SK-N-MC (cell line): ENCODE results near the gene PDZRN3.

Experiments
- DNase-seq: peaks from one replicate; pipeline ENCODE4 v3.0.0-alpha.2; 2011; ENCODE audit warnings: low read depth, low spot score
- H3K27ac ChIP-seq: fragments of 200-600 bp; sonication (generic); 2 replicates; pipeline ENCODE4 v1.5.1; 2016; ENCODE audit warnings: mixed run types
- H3K36me3 ChIP-seq: fragments of 200-600 bp; sonication (generic); 2 replicates; pipeline ENCODE4 v1.6.1; 2017; ENCODE audit warnings: antibody characterized with exemption, low read length, mixed read lengths; ENCODE audit not compliant: insufficient read depth
- H3K4me3 ChIP-seq: fragments of 200-600 bp; sonication (generic); 2 replicates; pipeline ENCODE4 v1.5.1; 2016
- H3K9ac ChIP-seq: fragments of 200-600 bp; sonication (generic); 2 replicates; pipeline ENCODE4 v1.8.0; 2017; ENCODE audit warnings: mixed run types, mixed read lengths; ENCODE audit not compliant: insufficient read length
- H3K9me3 ChIP-seq: fragments of 200-600 bp; sonication (generic); 2 replicates; pipeline ENCODE4 v1.6.1; 2017; ENCODE audit warnings: low read depth, mild to moderate bottlenecking, antibody characterized with exemption, low read length, moderate library complexity, mixed read lengths
- EZH2 ChIP-seq: fragments of 200-600 bp; sonication (generic); IDR thresholded peaks from one replicate; pipeline ENCODE4 v1.6.1; 2017; ENCODE audit warnings: antibody characterized with exemption
- FOXP2 ChIP-seq: optimal IDR thresholded peaks from 2 replicates; pipeline ENCODE3; 2011; ENCODE audit warnings: mild to moderate bottlenecking, moderate library complexity; ENCODE audit not compliant: insufficient read depth; ENCODE audit errors: extremely low read length, control extremely low read depth
- POLR2AphosphoS5 ChIP-seq: IDR thresholded peaks from 2 replicates; pipeline ENCODE4 v1.6.1; 2012; ENCODE audit warnings: mild to moderate bottlenecking, low read depth, low read length, borderline replicate concordance

PDZRN3 gene

DNA sequence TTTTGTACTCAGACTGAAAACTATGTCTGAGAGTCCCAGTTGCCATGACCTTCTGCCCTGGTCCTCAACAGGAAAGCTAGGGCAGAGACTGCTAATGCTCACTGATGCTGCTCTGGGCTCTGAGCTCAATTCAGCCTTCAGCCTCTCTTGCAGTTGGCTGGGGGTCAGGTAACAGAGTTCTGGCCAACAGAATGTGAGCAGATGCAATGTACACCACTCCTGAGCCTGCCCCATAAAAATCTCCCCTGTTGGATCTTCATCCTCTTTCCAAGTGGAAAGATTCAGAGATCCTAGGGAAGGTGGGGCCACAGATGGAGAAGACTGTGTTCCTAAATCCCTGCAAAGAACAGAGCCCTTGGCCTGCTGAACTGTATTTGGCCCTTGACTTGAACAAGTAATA, 87.8 kb downstream of the PDZRN3 start:
- no peak for DNase-seq
- Histone ChIP-seq H3K9ac (no peak overlapping the region), H3K4me3 (no peak overlapping the region), H3K36me3 (no peaks in the 10 kb centered on the region), H3K9me3 (no peaks in the 10 kb centered on the region; the same call in 1 of the 2 replicates), H3K27ac (no peak overlapping the region)
- TF ChIP-seq FOXP2, result no peak
- no peak for TF ChIP-seq EZH2
- no peak for TF ChIP-seq POLR2AphosphoS5

DNA sequence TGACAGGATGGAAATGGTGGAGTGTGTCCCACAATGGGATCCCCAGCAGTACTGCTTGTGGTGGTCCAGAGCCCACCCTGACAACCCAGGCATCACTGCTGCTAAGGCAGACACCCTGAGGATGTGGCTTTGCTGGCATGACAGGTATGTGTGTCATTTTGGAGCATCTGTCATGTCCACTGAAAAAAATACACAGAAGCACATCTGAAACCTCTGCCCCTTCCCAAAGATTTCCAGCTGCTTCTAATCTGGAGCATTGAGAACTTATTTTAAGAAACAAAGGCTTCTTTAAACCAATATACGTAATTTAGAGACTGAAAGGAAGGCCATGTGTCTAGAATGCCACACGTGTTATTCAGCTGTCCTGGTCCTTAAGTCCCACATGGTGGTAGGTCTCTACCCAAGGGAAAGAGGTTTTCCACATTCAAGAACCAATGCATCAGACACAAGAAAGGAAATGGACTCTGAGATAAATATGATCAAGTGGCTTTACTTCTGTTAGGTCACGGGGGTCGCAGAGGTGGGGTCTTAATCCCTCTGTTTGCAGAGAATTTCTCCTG, 88.3 kb downstream of the PDZRN3 start:
- no peaks in the 10 kb centered on the region; the same call in 1 of the 2 replicates for H3K9me3 ChIP-seq

DNA sequence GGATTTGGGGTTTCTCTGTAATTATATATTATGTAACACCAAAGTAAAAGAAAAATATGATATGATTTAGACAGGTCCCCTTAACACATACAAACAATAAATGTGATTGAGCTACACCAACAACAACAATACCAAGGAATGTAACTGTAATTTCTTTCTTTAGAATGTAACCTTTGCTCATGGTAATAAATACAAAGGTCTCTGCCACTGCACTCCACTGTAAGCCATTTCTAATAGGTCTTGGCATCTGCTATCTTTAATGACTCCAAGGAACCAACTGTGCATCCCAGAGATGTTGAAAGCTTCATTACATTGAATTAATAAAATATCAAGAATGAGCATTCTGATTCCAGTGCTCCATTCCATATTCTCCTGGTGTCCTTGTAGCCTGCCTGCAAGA, 88.8 kb downstream of the PDZRN3 start:
- no peak overlapping the region for H3K9ac ChIP-seq
- H3K4me3 ChIP-seq, result no peak overlapping the region
- no peak for DNase-seq
- TF ChIP-seq EZH2 (no peak), POLR2AphosphoS5 (no peak), FOXP2 (no peak)
- no peak overlapping the region for H3K27ac ChIP-seq
- H3K9me3 ChIP-seq, result no peaks in the 10 kb centered on the region; the same call in 1 of the 2 replicates
- no peaks in the 10 kb centered on the region for H3K36me3 ChIP-seq

More for the DNA sequence above, 88.3 kb downstream of the PDZRN3 start:
- no peak overlapping the region for H3K27ac ChIP-seq
- no peak overlapping the region for H3K9ac ChIP-seq
- TF ChIP-seq POLR2AphosphoS5 (no peak), EZH2 (no peak), FOXP2 (no peak)
- H3K4me3 ChIP-seq, result no peak overlapping the region
- H3K36me3 ChIP-seq, result no peaks in the 10 kb centered on the region
- DNase-seq, result no peak

DNA sequence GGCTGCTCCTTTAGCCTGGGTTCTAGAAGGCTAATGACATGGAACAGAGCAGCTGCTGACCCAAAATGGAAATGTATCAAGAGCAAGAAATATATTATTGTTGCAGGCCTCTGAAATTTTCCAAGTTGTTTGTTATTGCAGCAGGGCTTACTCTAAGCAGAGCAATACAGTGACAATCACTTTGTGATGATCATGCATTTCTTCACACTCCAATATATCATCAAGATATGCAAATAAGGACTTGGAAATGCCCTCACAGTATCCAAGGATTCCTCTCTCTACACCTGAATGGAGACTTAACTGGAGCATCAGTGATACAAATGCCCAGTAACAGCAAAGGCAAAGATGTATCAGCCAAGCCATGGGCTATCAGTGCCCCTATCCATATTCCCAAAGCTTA, 89.6 kb downstream of the PDZRN3 start:
- H3K9me3 ChIP-seq, result no peaks in the 10 kb centered on the region
- H3K9ac ChIP-seq, result no peak overlapping the region
- H3K36me3 ChIP-seq, result no peaks in the 10 kb centered on the region
- TF ChIP-seq EZH2 (no peak), POLR2AphosphoS5 (no peak), FOXP2 (no peak)
- no peak overlapping the region for H3K27ac ChIP-seq
- no peak overlapping the region for H3K4me3 ChIP-seq
- no peak for DNase-seq

DNA sequence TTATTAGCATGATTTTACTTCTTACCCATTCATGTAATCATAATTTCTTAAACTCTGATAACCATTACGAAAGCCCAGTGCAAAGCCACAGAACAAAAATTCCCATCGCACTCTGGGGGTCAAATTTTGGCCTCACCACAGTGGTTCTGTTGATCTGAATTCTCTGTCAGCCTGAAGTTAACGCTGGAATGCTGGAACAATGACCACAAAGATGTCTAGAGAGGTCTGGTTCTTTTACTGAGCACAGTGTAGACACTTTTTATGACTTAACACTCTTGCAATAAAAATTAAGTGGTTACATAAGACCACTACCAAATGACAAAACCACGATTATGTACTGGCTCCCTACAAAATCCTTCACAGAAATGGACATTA, 94.7 kb downstream of the PDZRN3 start:
- no peak overlapping the region for H3K27ac ChIP-seq
- no peak for DNase-seq
- TF ChIP-seq EZH2, result no peak
- H3K4me3 ChIP-seq, result no peak overlapping the region
- H3K36me3 ChIP-seq, result no peaks in the 10 kb centered on the region
- H3K9me3 ChIP-seq, result no peaks in the 10 kb centered on the region
- no peak overlapping the region for H3K9ac ChIP-seq

DNA sequence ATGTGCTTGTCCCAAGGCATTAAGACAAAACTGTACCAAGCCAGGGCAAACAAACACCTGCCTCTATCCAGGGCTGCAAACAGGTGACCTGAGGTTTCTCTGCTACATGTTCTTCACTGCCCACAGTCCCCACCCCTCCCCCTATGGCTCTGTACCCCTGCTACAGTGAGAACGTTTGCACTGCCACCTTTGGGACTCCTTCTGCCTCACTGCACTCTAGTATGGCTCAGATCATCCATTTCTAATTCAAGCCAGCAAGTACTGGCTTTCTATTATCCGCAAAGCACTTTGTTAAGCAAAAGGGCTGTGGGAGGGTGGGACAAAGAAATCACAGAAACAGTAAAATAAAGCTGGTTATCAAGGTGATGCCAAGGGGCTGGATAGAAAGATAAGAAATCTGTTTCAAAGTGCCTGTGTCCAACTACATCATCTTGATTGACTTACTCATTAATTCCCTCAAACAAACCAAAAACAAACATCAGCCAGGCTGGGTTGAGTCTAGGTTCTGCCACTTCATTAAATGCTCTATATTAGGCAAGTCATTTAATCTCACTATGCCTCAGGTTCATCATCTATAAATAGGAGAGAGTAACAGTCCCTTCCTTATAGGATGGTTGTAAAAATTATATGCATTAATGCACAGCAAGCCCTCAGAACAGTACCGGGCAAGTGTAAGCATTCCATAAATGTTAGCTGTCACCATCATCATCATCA, 95.3 kb downstream of the PDZRN3 start:
- TF ChIP-seq FOXP2 (no peak), POLR2AphosphoS5 (no peak), EZH2 (no peak)
- Histone ChIP-seq H3K9ac (no peak overlapping the region), H3K27ac (no peak overlapping the region), H3K36me3 (no peaks in the 10 kb centered on the region), H3K4me3 (no peak overlapping the region), H3K9me3 (no peaks in the 10 kb centered on the region)
- no peak for DNase-seq

DNA sequence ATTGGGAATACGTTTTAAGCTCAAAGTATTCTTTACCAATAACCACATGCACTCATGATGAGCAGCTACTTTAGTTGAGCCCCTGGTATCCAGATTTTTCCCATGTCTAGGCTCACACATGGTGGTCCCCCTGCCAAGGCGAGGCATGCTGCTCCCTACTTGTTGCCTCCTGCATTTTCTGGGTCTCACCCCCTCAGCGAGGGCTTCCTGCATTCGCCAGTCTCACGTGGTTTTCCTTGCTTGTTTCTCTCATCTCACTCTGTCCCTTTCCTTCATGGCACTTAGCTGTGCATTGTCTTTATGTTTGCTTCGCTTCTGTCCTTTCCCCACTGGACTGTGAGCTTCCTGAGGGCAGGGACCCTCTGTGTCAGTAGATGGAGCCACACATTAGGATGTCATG, 99.2 kb downstream of the PDZRN3 start:
- H3K4me3 ChIP-seq, result no peak overlapping the region
- no peak for DNase-seq
- TF ChIP-seq FOXP2, result no peak
- TF ChIP-seq EZH2, result no peak
- no peak for TF ChIP-seq POLR2AphosphoS5

DNA sequence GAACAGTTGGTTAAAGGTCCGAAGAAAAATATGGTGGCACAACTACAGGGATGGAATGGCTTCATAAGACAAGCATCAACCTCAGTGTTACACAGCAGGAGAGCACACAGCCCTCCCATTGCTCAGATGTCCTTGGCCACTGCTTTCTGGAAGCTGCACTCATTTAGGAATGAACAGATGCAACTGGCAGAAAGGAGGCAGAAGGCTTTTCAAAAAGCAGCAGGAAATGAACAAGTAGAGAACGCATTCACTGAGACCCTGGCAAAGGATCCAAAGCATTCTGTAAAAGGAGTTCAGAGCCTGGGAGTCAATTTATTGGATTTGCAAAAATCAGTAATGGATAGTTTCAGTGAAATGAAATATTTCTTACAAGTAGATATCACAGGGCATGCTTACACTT, 101.1 kb downstream of the PDZRN3 start:
- Histone ChIP-seq H3K27ac (no peak overlapping the region), H3K9me3 (no peaks in the 10 kb centered on the region), H3K36me3 (no peaks in the 10 kb centered on the region)

More for the DNA sequence above, 99.2 kb downstream of the PDZRN3 start:
- Histone ChIP-seq H3K9me3 (no peaks in the 10 kb centered on the region), H3K9ac (no peak overlapping the region), H3K27ac (no peak overlapping the region), H3K36me3 (no peaks in the 10 kb centered on the region)

DNA sequence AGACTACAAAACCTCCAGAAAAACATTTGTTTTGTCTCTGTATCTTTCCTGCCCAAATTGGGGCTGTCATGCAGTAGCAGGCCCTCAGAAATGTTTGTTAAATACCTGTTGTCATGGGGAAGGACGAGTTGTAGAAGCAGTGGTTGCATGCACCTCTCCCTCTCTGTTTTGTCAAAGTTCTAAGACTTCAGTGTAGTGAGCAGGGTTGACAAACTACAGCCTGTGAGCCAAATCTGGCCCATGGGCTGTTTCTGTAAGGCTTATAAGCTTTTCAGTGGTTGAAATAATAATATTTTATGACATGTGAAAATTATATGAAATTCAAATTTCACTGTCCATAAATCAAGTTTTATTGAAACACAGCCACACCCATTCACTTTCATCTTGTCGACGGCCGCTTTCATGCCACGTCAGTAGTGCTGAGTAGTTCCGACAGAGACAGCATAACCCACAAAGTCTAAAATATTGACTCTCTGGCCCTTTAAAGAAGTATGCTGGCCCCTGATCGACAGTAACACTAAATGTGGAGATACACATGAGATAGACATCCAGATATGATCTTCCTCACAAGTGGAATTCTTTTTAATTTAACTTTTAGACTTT, 102.9 kb downstream of the PDZRN3 start:
- TF ChIP-seq POLR2AphosphoS5 (no peak), FOXP2 (no peak), EZH2 (no peak)
- H3K9me3 ChIP-seq, result no peaks in the 10 kb centered on the region
- DNase-seq, result no peak
- H3K4me3 ChIP-seq, result no peak overlapping the region
- no peak overlapping the region for H3K27ac ChIP-seq
- no peak overlapping the region for H3K9ac ChIP-seq
- H3K36me3 ChIP-seq, result no peaks in the 10 kb centered on the region

More for the DNA sequence above, 101.1 kb downstream of the PDZRN3 start:
- no peak overlapping the region for H3K9ac ChIP-seq
- TF ChIP-seq FOXP2 (no peak), EZH2 (no peak), POLR2AphosphoS5 (no peak)
- H3K4me3 ChIP-seq, result no peak overlapping the region
- no peak for DNase-seq
